ENCODE results near the gene ZNF497. TPM values are rescaled to one million over a fixed set of nuclear protein-coding genes. Genes with fewer than 3 reads are reported as not detected.
"Not testable (repeated sequence)": the region's sequence is repeated elsewhere in the genome, so short reads cannot be mapped to it uniquely, and the experiment has no call there.

Gene ZNF497
- total RNA-seq, 1 donor from 2014 or later = 1.1 TPM

- peak; percentile 81 for ATAC-seq
These were observed 15.3 kb downstream of the ZNF497 start for GRCh38 chr19:58346961-58347929.

- ATAC-seq = no peak
These were observed 17.0 kb downstream of the ZNF497 start for GRCh38 chr19:58345558-58345957.

GRCh38 chr19:58338825-58339558 is 23.6 kb downstream of the ZNF497 start:
- ATAC-seq = peak; percentile 7

- no peak for ATAC-seq
These were observed 24.2 kb downstream of the ZNF497 start for GRCh38 chr19:58338336-58338735.

- no peak for ATAC-seq
These were observed 25.7 kb downstream of the ZNF497 start for GRCh38 chr19:58336820-58337219.

- no peak for ATAC-seq
These were observed 26.3 kb downstream of the ZNF497 start for GRCh38 chr19:58336216-58336615.

GRCh38 chr19:58335630-58336029 is 26.9 kb downstream of the ZNF497 start:
- ATAC-seq = no peak

- ATAC-seq = no peak
These were observed 27.8 kb downstream of the ZNF497 start for GRCh38 chr19:58334691-58335249.

GRCh38 chr19:58332697-58333096 is 29.9 kb downstream of the ZNF497 start:
- ATAC-seq = no peak

- ATAC-seq = no peak
These were observed 32.1 kb downstream of the ZNF497 start for GRCh38 chr19:58330458-58330857.

GRCh38 chr19:58328999-58329398 is 33.6 kb downstream of the ZNF497 start:
- no peak for ATAC-seq

- peak; percentile 95 for ATAC-seq
These were observed 35.4 kb downstream of the ZNF497 start, which contains the start of gene ZSCAN22 for GRCh38 chr19:58326914-58327726. TSS of gene ZSCAN22 (plus strand) at chr19:58326994. CDS start at chr19:58334803, 7,809 bp downstream.

GRCh38 chr19:58326501-58326913 is 36.0 kb downstream of the ZNF497 start:
- no peak for ATAC-seq

- peak; percentile 34 for ATAC-seq
These were observed 37.1 kb downstream of the ZNF497 start for GRCh38 chr19:58325311-58326022.

- peak; percentile 90 for ATAC-seq
These were observed 43.3 kb downstream of the ZNF497 start for GRCh38 chr19:58319241-58319640.

- no peak for ATAC-seq
These were observed 44.3 kb downstream of the ZNF497 start for GRCh38 chr19:58318297-58318696.

GRCh38 chr19:58317476-58318072 is 45.0 kb downstream of the ZNF497 start:
- ATAC-seq = no peak

GRCh38 chr19:58315580-58315979 is 47.0 kb downstream of the ZNF497 start:
- ATAC-seq = no peak

- ATAC-seq = no peak
These were observed 51.1 kb downstream of the ZNF497 start for GRCh38 chr19:58311345-58311865.

- not testable (repeated sequence) for ATAC-seq
These were observed 51.9 kb downstream of the ZNF497 start for GRCh38 chr19:58310685-58311084.

- ATAC-seq = no peak
These were observed 54.8 kb downstream of the ZNF497 start for GRCh38 chr19:58307736-58308135.
